HG02588 (cell line): Measurements from ENCODE around the gene PIK3C2G.

Source experiments
- ATAC-seq: cut with Tn5 transposase; IDR thresholded peaks from one replicate; pipeline ENCODE4 v1.9.1; 2021; ENCODE audit warnings: mild to moderate bottlenecking, moderate library complexity; ENCODE audit not compliant: unreplicated experiment

Gene PIK3C2G

GRCh38 chr12:18270958-18271460 is 9.7 kb downstream of the PIK3C2G start:
- no peak for ATAC-seq

- ATAC-seq = no peak
Observed at GRCh38 chr12:18275981-18276380, 14.7 kb downstream of the PIK3C2G start.

GRCh38 chr12:18277196-18277595 is 15.9 kb downstream of the PIK3C2G start:
- ATAC-seq = no peak

GRCh38 chr12:18280728-18281127 is 19.4 kb downstream of the PIK3C2G start:
- no peak for ATAC-seq

GRCh38 chr12:18281941-18282340 is 20.6 kb downstream of the PIK3C2G start:
- no peak for ATAC-seq

GRCh38 chr12:18283831-18284230 is 22.5 kb downstream of the PIK3C2G start:
- no peak for ATAC-seq

GRCh38 chr12:18284386-18284785 is 23.1 kb downstream of the PIK3C2G start:
- ATAC-seq = no peak

- no peak for ATAC-seq
Observed at GRCh38 chr12:18285161-18285560, 23.8 kb downstream of the PIK3C2G start.

GRCh38 chr12:18290386-18290785 is 29.1 kb downstream of the PIK3C2G start:
- no peak for ATAC-seq

GRCh38 chr12:18294889-18295288 is 33.6 kb downstream of the PIK3C2G start:
- no peak for ATAC-seq

GRCh38 chr12:18296201-18296908 is 35.0 kb downstream of the PIK3C2G start:
- no peak for ATAC-seq

GRCh38 chr12:18296909-18297280 is 35.6 kb downstream of the PIK3C2G start:
- ATAC-seq = no peak

- ATAC-seq = no peak
Observed at GRCh38 chr12:18297902-18298301, 36.6 kb downstream of the PIK3C2G start.

GRCh38 chr12:18302809-18303430 is 41.6 kb downstream of the PIK3C2G start:
- no peak for ATAC-seq

- ATAC-seq = no peak
Observed at GRCh38 chr12:18304609-18305008, 43.3 kb downstream of the PIK3C2G start.

- ATAC-seq = no peak
Observed at GRCh38 chr12:18306311-18306710, 45.0 kb downstream of the PIK3C2G start.

GRCh38 chr12:18313306-18313705 is 52.0 kb downstream of the PIK3C2G start:
- no peak for ATAC-seq

- ATAC-seq = no peak
Observed at GRCh38 chr12:18320036-18320617, 58.8 kb downstream of the PIK3C2G start.

GRCh38 chr12:18320976-18321375 is 59.7 kb downstream of the PIK3C2G start:
- ATAC-seq = no peak

GRCh38 chr12:18323159-18323558 is 61.8 kb downstream of the PIK3C2G start:
- no peak for ATAC-seq

GRCh38 chr12:18327036-18327435 is 65.7 kb downstream of the PIK3C2G start:
- ATAC-seq = no peak

- ATAC-seq = no peak
Observed at GRCh38 chr12:18332173-18332572, 70.9 kb downstream of the PIK3C2G start.
